Cardiac fibroblast (primary cell): ENCODE results near the gene SCGB3A1.

Source experiments
- DNase-seq, 2 donors: peaks; one replicate each; pipeline versions ENCODE4 v3.0.0 to v3.0.0-alpha.2; 2010; ENCODE audit warnings: low read depth in 2 of 2
- H3K4me3 ChIP-seq, 2 donors: replicated peaks in 1 of 2; 1 replicate in 1 of 2; 2 replicates in 1 of 2; pipeline ENCODE4 v1.5.1; 2011; ENCODE audit warnings: low read depth in 2 of 2, low read length in 2 of 2, mild to moderate bottlenecking in 2 of 2, moderate library complexity in 1 of 2
- CTCF ChIP-seq: IDR thresholded peaks from one replicate; pipeline ENCODE4 v1.5.1; 2011; ENCODE audit warnings: low read depth, mild to moderate bottlenecking, low read length, inconsistent platforms

Gene SCGB3A1

GRCh38 chr5:180586870-180587269 lies 4.4 kb downstream of the SCGB3A1 start:
- TF ChIP-seq CTCF, result no peak
- no peak overlapping the region for H3K4me3 ChIP-seq
- no peak for DNase-seq

- no peak overlapping the region for H3K4me3 ChIP-seq
- DNase-seq, result no peak
- TF ChIP-seq CTCF, result no peak
Observed at GRCh38 chr5:180586204-180586603, 5.1 kb downstream of the SCGB3A1 start.

- no peak overlapping the region for H3K4me3 ChIP-seq
- no peak for DNase-seq
- TF ChIP-seq CTCF, result no peak
Observed at GRCh38 chr5:180583738-180584137, 7.6 kb downstream of the SCGB3A1 start.

- H3K4me3 ChIP-seq, result no peak overlapping the region
- TF ChIP-seq CTCF, result no peak
- DNase-seq, result no peak
Observed at GRCh38 chr5:180580681-180581080, 10.6 kb downstream of the SCGB3A1 start.

GRCh38 chr5:180575571-180575970 lies 15.7 kb downstream of the SCGB3A1 start:
- peak; percentile 14 to 44 for DNase-seq
- no peak for TF ChIP-seq CTCF
- H3K4me3 ChIP-seq, result no peak overlapping the region

GRCh38 chr5:180568914-180569313 lies 22.4 kb downstream of the SCGB3A1 start:
- DNase-seq, result no peak
- TF ChIP-seq CTCF, result no peak
- H3K4me3 ChIP-seq, result no peak overlapping the region

- no peak for DNase-seq
- no peak for TF ChIP-seq CTCF
- no peak overlapping the region for H3K4me3 ChIP-seq
Observed at GRCh38 chr5:180563994-180564393, 27.3 kb downstream of the SCGB3A1 start.
